Cardiac fibroblast (primary cell): ENCODE results near the gene SGCA.
A peak's percentile ranks its signal among the peaks of the same experiment; 100 is the strongest.

Experiments used
- DNase-seq, 2 donors: peaks; one replicate each; pipeline versions ENCODE4 v3.0.0 to v3.0.0-alpha.2; 2010; ENCODE audit warnings: low read depth in 2 of 2
- H3K4me3 ChIP-seq, 2 donors: replicated peaks in 1 of 2; 1 replicate in 1 of 2; 2 replicates in 1 of 2; pipeline ENCODE4 v1.5.1; 2011; ENCODE audit warnings: low read depth in 2 of 2, low read length in 2 of 2, mild to moderate bottlenecking in 2 of 2, moderate library complexity in 1 of 2
- TF ChIP-seq, protein P1 (sequence below): IDR thresholded peaks from one replicate; pipeline ENCODE4 v1.5.1; 2011; ENCODE audit warnings: low read depth, mild to moderate bottlenecking, low read length, inconsistent platforms

Gene SGCA

GRCh38 chr17:50123649-50124349 lies 42.0 kb upstream of the SGCA start:
- no peak overlapping the region for H3K4me3 ChIP-seq
- TF ChIP-seq, protein P1, sequence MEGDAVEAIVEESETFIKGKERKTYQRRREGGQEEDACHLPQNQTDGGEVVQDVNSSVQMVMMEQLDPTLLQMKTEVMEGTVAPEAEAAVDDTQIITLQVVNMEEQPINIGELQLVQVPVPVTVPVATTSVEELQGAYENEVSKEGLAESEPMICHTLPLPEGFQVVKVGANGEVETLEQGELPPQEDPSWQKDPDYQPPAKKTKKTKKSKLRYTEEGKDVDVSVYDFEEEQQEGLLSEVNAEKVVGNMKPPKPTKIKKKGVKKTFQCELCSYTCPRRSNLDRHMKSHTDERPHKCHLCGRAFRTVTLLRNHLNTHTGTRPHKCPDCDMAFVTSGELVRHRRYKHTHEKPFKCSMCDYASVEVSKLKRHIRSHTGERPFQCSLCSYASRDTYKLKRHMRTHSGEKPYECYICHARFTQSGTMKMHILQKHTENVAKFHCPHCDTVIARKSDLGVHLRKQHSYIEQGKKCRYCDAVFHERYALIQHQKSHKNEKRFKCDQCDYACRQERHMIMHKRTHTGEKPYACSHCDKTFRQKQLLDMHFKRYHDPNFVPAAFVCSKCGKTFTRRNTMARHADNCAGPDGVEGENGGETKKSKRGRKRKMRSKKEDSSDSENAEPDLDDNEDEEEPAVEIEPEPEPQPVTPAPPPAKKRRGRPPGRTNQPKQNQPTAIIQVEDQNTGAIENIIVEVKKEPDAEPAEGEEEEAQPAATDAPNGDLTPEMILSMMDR, result no peak
- no peak for DNase-seq

DNA sequence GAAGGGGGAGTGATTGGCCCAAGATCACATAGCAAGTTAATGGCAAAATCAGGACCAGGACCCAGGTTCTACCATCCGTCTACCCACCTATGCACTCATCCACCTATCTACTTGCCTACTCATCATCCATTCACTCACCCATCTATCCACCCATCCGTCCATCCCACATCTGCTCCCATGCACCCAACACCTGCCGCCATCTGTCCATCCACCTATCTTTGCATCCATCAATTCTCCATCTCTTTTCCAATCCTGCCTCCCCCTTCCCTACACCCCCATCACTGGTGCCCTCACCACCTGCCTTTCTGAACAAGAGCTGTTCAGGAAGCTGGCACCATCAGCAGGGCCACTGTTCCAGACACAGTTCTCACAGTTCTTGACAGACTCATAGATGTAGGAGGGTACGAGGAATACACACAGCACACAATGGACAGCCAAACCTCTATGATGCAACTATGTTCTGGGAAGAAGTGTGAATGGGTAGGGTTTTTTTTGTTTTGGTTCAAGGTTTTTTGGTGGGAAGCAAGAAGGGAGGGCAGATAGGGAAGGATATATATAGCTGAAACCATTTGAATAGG lies 40.3 kb upstream of the SGCA start:
- no peak overlapping the region for H3K4me3 ChIP-seq
- peak in 1 of 2 donors; percentile 56 for DNase-seq
- TF ChIP-seq, protein P1, result no peak

DNA sequence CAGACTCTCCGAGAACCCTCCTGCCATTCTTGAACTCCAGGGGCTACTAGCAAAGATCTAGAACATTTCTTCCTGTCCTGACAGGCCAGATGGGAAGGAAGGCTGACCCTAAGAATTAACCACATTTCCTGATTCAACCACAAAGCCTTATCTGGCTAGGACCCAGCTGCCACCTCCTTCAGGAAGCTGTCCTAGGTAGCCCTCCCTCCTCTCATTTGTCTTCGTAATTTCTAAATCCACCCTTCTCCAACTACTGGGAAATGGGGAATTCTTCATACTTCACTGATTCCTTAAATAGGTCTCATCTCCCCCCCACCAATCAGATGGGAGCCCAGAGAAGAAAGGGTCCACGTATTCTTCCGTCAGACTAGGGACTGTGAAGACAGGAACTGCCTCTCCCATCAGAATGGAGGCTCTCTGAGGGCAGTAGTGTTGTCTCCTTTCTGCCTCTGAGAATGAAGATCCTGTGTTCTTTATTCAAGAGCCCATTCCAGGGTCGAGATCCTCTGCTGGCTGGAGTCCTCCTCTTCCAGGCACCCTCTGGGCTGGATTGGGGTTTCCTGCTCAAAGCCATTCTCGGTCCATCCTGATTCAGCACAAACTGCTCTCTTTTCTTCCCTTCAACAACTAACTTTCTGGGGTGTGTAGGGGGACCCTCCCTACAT lies 38.0 kb upstream of the SGCA start:
- peak in 1 of 2 donors; percentile 34 for DNase-seq
- H3K4me3 ChIP-seq, result no peak overlapping the region
- TF ChIP-seq, protein P1, result no peak

- peak in 1 of 2 donors; percentile 41 for DNase-seq
- TF ChIP-seq, protein P1, result no peak
- H3K4me3 ChIP-seq, result peak overlapping the region; percentile 44 to 60
Observed at GRCh38 chr17:50128441-50129352, 37.1 kb upstream of the SGCA start.

- DNase-seq, result no peak
- TF ChIP-seq, protein P1, result no peak
- peak overlapping the region; percentile 44 to 60 for H3K4me3 ChIP-seq
Observed at GRCh38 chr17:50129353-50129727, 36.5 kb upstream of the SGCA start.
